ENCODE measurements around the gene RHNO1.

GRCh38 chr12:2884810-2885209 is 7.8 kb downstream of the RHNO1 start:
- TF ChIP-seq CTCF (IDR thresholded peaks at IDR 0.05; ENCODE audit: control extremely low read depth in 1 of 3, insufficient read depth in 1 of 3, low read depth in 1 of 3, low read length in 3 of 3), result no peak
- TF ChIP-seq SIRT6 (IDR thresholded peaks at IDR 0.05; ENCODE audit: low read length), result no peak
- TF ChIP-seq USF2 (IDR thresholded peaks at IDR 0.05; ENCODE audit: low read length), result no peak
- TF ChIP-seq NANOG (IDR thresholded peaks at IDR 0.05; ENCODE audit: insufficient read depth, low read depth, low read length, poor library complexity, severe bottlenecking), result no peak
- no peak for TF ChIP-seq EZH2 (IDR thresholded peaks at IDR 0.05; ENCODE audit: low read depth, low read length, severe bottlenecking)
- no peak for TF ChIP-seq KDM5A (IDR thresholded peaks at IDR 0.05; ENCODE audit: low read length)
- no peak for TF ChIP-seq FOSL1 (IDR thresholded peaks at IDR 0.05; ENCODE audit: insufficient read depth, low read depth, low read length)
- TF ChIP-seq BRCA1 (IDR thresholded peaks at IDR 0.05; ENCODE audit: low read depth, low read length), result no peak
- no peak for TF ChIP-seq TCF12 (IDR thresholded peaks at IDR 0.05; ENCODE audit: low read depth, low read length)
- TF ChIP-seq NRF1 (IDR thresholded peaks at IDR 0.05; ENCODE audit: low read depth, low read length), result no peak
- no peak for TF ChIP-seq TAF7 (optimal IDR thresholded peaks at IDR 0.05; ENCODE audit: borderline replicate concordance, low read depth, low read length)
- no peak for TF ChIP-seq HDAC6 (IDR thresholded peaks at IDR 0.05; ENCODE audit: low read depth, low read length)
